AG04450 (cell line): ENCODE data around the gene CNOT8. TPM values are rescaled to one million over a fixed set of nuclear protein-coding genes. Genes with fewer than 3 reads are reported as not detected.

Experiments used
- CTCF ChIA-PET: fragments of 300-600, 350-600 bp; formaldehyde crosslinking; extraction: SDS; loops from one replicate; lab custom pipeline; 2022; ENCODE audit warnings: antibody characterized with exemption, inconsistent platforms; lab: Charles Lee
- POLR2A ChIA-PET: fragments of 350-600 bp; formaldehyde crosslinking; extraction: SDS; loops from one replicate; lab custom pipeline; 2021; ENCODE audit warnings: antibody characterized with exemption, inconsistent platforms; lab: Yijun Ruan, JAX
- DNase-seq: peaks from one replicate; pipeline ENCODE4 v3.0.0-alpha.2; 2011; ENCODE audit warnings: low read depth, low spot score
- H3K27ac ChIP-seq: one replicate; pipeline ENCODE4 v1.5.1; 2012; ENCODE audit warnings: low read depth, low read length, control low read depth
- H3K27me3 ChIP-seq: one replicate; pipeline ENCODE4 v1.6.0; 2012; ENCODE audit warnings: low read length; ENCODE audit not compliant: control insufficient read depth, insufficient read depth
- H3K4me3 ChIP-seq: 2 replicates; pipeline ENCODE4 v1.5.1; 2011; ENCODE audit warnings: mild to moderate bottlenecking, low read depth, low read length, control low read depth
- H3K9me3 ChIP-seq: 2 replicates; pipeline ENCODE4 v1.5.1; 2012; ENCODE audit warnings: low read length; ENCODE audit not compliant: control insufficient read depth, insufficient read depth
- CTCF ChIP-seq: IDR thresholded peaks from 2 replicates; pipeline ENCODE4 v1.5.1; 2011; ENCODE audit warnings: low read depth, low read length, control low read depth, inconsistent platforms
- polyA plus RNA-seq: library from polyadenylated mRNA; depleted of rRNA; stranded (reverse); fragments of >200 nt; gene quantifications from 2 replicates; pipeline ENCODE4 v1.2.3, GENCODE V29; 2011

Gene CNOT8
- polyA plus RNA-seq, 1 experiment, result 51.8 TPM

GRCh38 chr5:154896562-154897165 is 38.2 kb downstream of the CNOT8 start:
- H3K27me3 ChIP-seq, result no peaks in the 10 kb centered on the region
- ChIA-PET POLR2A (no interaction called here), CTCF (interaction anchor here (0.5 kb wide), 1 partner anchor 77 kb away, joined by 3 read pairs; no protein-coding TSS in a partner anchor)
- no peaks in the 10 kb centered on the region for H3K9me3 ChIP-seq
- H3K27ac ChIP-seq, result no peak overlapping the region
- DNase-seq, result no peak
- no peak overlapping the region for H3K4me3 ChIP-seq
- TF ChIP-seq CTCF, result no peak

GRCh38 chr5:154898210-154898609 is 39.8 kb downstream of the CNOT8 start:
- H3K9me3 ChIP-seq, result no peaks in the 10 kb centered on the region
- no peaks in the 10 kb centered on the region for H3K27me3 ChIP-seq
- CTCF ChIA-PET, result interaction anchor here (0.9 kb wide), 1 partner anchor 8 kb away, joined by 6 read pairs; no protein-coding TSS in a partner anchor
- TF ChIP-seq CTCF, result no peak
- H3K27ac ChIP-seq, result no peak overlapping the region
- H3K4me3 ChIP-seq, result no peak overlapping the region
- POLR2A ChIA-PET, result no interaction called here
- DNase-seq, result no peak

GRCh38 chr5:154899151-154899816 is 40.9 kb downstream of the CNOT8 start:
- Histone ChIP-seq H3K4me3 (no peak overlapping the region), H3K9me3 (no peaks in the 10 kb centered on the region), H3K27me3 (no peaks in the 10 kb centered on the region), H3K27ac (no peak overlapping the region)
- no peak for TF ChIP-seq CTCF
- ChIA-PET CTCF (interaction anchor here (1.0 kb wide), 1 partner anchor 248 kb away, joined by 3 read pairs; no protein-coding TSS in a partner anchor), POLR2A (no interaction called here)
- no peak for DNase-seq

GRCh38 chr5:154900066-154900465 is 41.6 kb downstream of the CNOT8 start:
- H3K4me3 ChIP-seq, result no peak overlapping the region
- H3K27me3 ChIP-seq, result no peaks in the 10 kb centered on the region
- DNase-seq, result no peak
- ChIA-PET CTCF (interaction anchor here (1.0 kb wide), 1 partner anchor 248 kb away, joined by 3 read pairs; no protein-coding TSS in a partner anchor), POLR2A (no interaction called here)
- TF ChIP-seq CTCF, result no peak
- no peaks in the 10 kb centered on the region for H3K9me3 ChIP-seq
- H3K27ac ChIP-seq, result no peak overlapping the region

- ChIA-PET CTCF (no interaction called here), POLR2A (no interaction called here)
- no peak for DNase-seq
- Histone ChIP-seq H3K4me3 (no peak overlapping the region), H3K9me3 (no peaks in the 10 kb centered on the region), H3K27me3 (no peaks in the 10 kb centered on the region), H3K27ac (no peak overlapping the region)
- TF ChIP-seq CTCF, result no peak
These were observed 42.8 kb downstream of the CNOT8 start for GRCh38 chr5:154901276-154901675.
